NCI-H146 treated with DMSO at 0.1 percent for 48 hours (cell line): ENCODE data around the gene NFIA.
"Not testable (repeated sequence)": the region's sequence is repeated elsewhere in the genome, so short reads cannot be mapped to it uniquely, and the experiment has no call there.

Source experiments
- DNase-seq: peaks from one replicate; lab custom pipeline; 2025; ENCODE audit not compliant: unreplicated experiment; lab: John Stamatoyannopoulos, UW

The NFIA gene

GRCh38 chr1:61124696-61125095, 42.3 kb downstream of the NFIA start:
- DNase-seq: no peak

DNA sequence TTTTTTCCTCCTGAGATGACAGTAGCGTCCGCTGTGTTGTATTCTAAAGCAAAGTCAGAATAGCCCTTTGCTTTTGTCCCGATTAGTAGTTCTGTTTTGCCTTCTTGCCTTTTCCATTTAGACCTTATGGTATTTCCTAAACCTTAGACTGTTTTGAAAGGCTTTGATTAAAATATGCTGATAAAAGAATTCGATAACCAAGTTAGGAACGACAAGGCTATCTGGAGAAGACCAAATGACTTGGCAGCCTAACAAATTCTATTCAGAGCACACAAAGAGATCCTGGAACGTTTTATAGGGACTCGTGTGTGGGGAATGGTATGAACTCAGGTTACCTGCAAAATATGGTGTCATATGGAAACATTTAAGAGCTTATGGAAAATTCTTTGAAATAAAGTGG, 42.9 kb downstream of the NFIA start:
- DNase-seq: no peak

DNA sequence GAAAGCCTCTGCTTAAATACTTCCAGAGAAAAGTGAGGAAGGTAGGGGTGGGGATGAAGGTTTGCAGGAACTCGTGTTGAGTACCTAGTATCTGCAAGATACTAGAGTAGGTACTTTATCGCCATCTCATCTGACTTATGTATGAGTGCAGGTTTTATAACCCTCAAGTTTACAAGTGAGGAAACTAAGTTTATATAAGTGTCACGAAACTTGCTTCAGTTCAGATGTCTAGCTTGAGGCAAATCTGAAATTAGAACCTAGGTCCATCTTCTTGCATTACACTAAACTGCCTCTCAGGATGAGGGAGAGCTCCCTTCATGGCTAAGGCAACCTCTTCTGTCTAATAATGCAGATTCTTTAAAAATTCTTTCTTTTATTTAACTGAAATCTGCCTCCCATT, 43.5 kb downstream of the NFIA start:
- DNase-seq: no peak

- DNase-seq: not testable (repeated sequence)
These were observed 44.5 kb downstream of the NFIA start for GRCh38 chr1:61126843-61127242.

GRCh38 chr1:61130338-61131000, 48.1 kb downstream of the NFIA start:
- no peak for DNase-seq

DNA sequence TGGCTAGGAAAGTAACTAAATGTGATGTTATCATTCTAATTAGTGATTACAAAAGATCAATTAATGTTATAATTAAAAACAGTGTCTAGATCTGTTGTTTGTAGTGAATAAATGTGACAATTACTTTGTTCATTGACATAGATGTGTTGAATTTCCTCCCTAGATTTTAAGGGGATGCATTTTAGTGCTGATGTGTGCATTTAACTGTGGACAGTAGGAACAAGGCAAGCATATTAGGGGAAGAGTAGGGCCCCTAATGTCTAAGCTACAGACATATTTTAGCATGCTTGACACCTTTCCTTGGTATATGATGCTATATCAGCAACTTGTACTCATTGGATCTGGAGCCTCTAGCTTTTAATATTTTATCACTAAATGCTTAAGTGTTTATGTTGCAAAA, 48.9 kb downstream of the NFIA start:
- DNase-seq: no peak

- no peak for DNase-seq
These were observed 49.4 kb downstream of the NFIA start for GRCh38 chr1:61131716-61132115.

- DNase-seq: no peak
These were observed 49.8 kb downstream of the NFIA start for GRCh38 chr1:61132176-61132638.

DNA sequence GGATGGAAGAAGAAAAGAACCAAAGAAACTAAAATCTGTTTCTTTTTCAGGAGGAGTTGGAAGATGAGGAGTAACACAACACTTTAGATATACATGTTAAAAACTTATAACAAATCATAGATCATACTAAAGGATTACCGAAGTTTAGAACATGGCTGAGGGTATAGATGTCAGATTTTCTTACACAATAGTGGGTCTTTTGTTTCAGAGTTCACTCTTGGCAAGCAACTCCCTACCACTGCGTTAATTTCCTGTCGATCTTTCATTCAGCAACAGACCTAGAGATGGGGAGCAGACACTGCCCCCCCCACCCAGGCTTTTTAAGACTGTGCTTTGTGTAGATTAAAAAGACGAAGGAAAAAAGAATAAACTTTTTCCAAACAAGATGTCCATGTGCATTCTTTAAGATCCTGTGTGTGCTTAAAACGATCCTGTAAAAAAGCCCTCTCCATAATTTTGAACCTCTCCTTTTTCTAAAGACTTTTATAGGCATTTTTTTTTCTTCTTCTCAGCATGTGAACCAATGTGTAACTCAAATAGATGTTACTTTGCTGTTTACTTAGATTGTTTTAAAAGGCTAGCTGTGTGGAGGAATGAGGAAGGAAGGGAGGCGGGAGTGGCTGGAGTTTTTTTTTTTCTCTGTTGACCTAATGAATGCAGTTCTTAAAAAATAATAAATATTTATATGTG, 50.4 kb downstream of the NFIA start:
- no peak for DNase-seq

DNA sequence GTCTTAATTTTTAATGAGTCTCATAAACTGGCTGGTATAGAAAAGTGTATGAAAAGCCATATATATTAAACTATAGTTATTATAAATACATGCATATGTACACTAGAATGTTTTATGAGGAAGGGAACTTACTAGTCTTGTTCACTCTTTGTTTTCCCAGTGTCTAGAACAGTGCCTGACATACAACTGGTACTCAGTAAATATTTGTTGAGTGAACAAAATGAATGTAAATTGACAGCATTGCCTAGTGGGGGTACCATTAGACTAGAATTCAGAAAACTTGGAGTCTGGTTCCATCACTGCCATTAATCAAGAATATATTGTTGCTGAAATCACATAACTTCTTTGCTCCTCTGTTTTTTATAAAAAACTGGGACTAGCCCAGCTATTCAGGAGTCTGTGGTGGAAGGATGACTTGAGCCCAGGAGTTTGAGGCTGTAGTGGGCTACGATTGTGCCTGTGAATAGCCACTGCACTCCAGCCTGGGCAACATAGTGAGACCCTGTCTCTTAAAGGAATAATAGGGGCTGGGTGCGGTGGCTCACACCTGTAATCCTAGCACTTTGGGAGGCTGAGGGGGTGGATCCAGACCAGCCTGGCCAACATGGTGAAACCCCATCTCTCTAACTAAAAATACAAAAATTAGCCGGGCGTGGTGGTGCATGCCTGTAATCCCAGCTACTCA, 51.1 kb downstream of the NFIA start:
- no peak for DNase-seq

GRCh38 chr1:61135291-61135690, 52.9 kb downstream of the NFIA start:
- DNase-seq: no peak

DNA sequence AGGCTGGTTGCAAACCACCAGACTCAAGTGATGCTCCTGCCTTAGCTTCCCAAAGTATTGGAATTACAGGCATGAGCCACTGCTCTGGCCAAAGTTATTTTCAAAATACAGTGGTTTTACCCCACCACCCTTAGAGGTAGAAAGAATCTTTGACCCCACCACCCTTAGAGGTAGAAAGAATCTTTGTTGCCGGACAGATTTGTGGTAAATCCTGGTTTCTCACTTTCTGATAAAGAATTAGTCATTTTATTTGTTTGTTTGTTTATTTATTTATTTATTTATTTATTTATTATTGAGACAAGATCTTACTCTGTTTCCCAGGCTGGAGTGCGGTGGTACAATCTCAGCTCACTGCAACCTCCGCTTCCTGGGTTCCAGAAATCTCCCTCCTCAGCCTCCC, 55.9 kb downstream of the NFIA start:
- no peak for DNase-seq

- no peak for DNase-seq
These were observed 56.8 kb downstream of the NFIA start for GRCh38 chr1:61138921-61139774.

DNA sequence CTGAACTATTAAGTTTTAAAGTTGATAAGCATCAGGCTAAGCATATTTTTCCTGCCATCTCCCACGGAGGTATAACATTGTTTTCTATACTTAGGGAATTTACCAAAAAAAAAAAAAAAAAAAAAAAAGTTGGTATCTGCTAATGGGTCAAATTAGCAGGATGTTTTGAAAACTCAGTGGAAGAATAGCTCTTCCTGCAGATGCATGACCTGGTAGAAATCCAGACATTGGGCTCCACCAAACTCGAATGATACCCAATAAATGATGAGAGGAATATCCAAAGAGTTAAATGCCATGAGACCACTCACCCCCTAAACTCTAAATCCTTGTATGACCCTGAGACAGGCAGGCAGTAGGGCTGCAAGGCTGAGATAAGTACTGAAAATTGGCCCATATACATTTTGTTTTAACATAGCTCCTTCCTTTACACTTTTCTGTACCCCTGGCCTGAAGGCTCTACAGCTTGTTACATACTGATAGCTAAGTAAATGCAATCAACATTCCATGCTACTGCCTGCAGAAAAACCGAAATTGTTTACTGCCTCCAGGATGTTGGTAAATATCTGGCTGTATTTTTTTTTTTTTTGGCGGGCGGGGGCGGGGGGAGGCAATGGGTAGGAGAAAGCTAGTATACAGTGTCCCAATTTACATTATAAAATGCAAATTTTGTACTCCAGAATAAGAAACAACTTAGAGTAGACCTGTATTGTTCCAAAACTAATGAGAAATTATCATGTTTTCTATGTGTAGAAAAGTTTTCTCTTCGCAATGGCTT, 57.6 kb downstream of the NFIA start:
- no peak for DNase-seq

DNA sequence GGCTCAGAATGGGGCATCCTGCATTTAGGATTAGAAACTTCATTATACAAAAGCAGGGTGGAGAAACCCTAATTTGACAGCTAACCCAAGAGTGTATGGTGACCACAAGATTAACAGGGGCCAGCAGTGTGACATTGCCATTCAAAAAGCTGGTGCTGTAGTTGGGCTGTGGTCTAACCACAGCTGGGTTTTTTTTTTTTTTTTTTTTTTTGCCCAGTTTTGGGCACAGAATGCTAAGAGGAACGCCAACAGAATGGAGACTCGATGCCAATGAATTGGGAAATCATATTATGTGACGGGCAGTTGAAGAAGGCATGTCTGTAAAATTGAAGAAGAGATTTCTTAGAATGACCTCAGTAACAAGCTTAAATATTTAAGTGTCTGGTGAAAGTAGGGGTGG, 58.4 kb downstream of the NFIA start:
- no peak for DNase-seq

DNA sequence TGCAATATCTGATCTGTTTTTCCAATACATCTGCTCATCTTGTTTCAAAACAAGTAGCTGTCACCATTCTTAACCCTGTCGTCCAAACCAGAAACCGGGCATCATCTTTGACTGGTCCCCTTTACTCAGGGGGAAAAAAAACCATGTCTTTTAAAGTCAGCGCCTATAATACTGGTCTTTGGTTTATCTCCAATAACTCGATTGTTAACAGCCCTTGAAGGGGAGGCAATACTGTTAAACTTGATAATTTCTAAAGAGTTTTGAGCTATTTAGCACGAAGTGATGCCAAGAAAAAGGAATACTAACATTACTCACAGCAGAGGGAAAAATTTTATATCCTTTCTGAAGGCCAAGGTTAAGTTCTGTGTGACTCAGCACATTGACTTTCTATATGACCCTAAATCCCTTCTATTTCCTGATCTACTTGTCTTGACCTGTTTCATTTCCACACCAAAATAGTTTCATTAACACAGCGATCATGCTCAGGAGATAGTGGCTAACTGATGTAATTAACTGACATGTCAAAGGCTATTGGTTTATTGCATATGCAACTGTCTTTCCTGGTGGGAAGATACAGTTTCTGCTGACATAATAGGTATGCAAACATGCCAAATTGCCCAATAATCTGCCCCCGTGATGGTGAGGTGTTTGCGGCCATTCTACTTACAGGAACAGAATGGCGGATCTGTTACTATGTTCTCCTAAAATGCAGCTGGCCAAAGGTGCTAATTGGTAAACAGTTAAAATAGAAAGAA, 59.1 kb downstream of the NFIA start:
- no peak for DNase-seq

- no peak for DNase-seq
These were observed 59.7 kb downstream of the NFIA start for GRCh38 chr1:61142043-61142440.

DNA sequence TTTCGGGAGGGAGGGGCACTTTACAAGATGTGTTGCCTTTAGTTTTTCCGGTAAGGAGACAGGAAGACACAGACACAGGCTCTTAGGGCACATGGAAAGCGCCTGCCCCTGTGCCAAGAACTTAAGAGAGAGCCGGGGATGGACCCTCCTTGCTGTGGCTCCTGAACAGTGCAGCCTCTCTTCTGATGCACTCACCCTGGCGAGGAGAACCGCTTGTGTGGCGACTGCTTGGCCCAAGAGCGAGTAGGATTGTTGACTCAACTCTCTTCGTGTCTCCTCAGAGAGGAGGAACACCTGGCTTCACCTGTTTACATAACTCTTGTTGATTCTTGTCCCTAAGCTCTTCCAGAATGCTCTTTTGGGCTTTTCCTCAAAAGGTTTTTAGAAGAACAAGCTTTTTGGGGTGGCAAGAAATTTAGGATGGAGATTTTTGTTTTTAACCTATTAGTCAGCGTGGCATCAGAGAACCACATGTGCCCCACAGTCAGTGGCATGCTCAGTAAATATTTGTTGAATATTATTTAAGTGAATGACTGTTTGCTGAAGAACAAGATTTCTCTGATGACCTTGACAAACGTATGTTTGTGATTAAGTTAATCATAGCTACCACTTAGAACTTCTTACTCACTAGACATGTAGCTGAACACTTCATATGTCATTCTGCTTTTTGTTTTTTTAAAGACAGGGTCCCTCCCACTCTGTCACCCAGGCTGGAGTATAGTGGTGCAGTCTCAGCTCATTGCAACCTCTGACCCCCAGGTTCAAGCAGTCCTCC, 60.6 kb downstream of the NFIA start:
- no peak for DNase-seq

DNA sequence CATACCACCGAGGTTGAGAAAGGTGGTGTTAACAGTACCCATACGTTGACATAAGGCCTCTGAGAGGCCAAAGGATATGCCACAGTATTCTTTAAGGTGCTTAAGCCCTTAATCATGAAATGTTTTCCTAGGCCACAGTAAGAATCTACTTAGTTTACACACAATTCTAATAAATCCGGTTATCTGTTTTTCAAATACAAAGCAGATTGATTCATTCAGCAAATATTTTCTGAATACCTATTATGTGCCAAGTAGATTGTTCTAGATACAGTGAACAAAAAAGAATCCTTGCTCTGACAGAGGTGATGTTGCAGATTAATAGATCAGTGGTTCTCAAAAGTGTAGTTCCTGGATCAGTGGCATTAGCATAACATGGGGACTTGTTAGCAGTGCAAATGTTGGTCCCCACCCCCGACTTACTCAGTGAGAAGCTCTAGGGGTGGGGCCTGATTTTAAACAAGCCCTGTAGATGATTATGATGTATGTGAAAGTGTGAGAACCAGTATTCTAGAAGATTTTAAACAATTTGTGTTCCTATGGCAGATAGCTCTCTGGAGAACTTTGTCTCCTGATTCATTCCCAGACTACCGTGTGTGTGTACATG, 61.6 kb downstream of the NFIA start:
- DNase-seq: no peak
